Breast epithelium (tissue), 4 donors: ENCODE results near the gene MYL10. TPM values are rescaled to one million over a fixed set of nuclear protein-coding genes. Genes with fewer than 3 reads are reported as not detected.

ENCODE experiments used
- DNase-seq, 2 donors: peaks; one replicate each; pipeline ENCODE4 v3.0.0-alpha.2; 2019; ENCODE audit warnings: low spot score in 2 of 2
- H3K27ac ChIP-seq, 2 donors: fragments of 200-600 bp; sonication (generic) in 1 of 2; one replicate each; pipeline ENCODE4 v1.5.1; 2016 to 2019; ENCODE audit warnings: mild to moderate bottlenecking in 1 of 2
- H3K27me3 ChIP-seq, 2 donors: fragments of 200-600 bp; sonication (generic) in 1 of 2; one replicate each; pipeline versions ENCODE4 v1.5.1 to v1.6.0; 2017 to 2019; ENCODE audit warnings: control low read depth in 1 of 2, mild to moderate bottlenecking in 1 of 2
- H3K36me3 ChIP-seq: fragments of 200-600 bp; one replicate; pipeline ENCODE4 v1.5.1; 2019
- H3K4me1 ChIP-seq, 2 donors: fragments of 200-600 bp; sonication (generic); one replicate each; pipeline ENCODE4 v1.5.1; 2016 to 2019; ENCODE audit warnings: control low read depth in 1 of 2
- H3K4me3 ChIP-seq, 3 donors: fragments of 200-600 bp; sonication (generic); 1 replicate in 2 of 3; 2 replicates in 1 of 3; pipeline ENCODE4 v1.5.1; 2016 to 2019; ENCODE audit warnings: mild to moderate bottlenecking in 3 of 3, moderate library complexity in 2 of 3
- H3K9me3 ChIP-seq, 2 donors: fragments of 200-600 bp; sonication (generic) in 1 of 2; one replicate each; pipeline ENCODE4 v1.5.1; 2016 to 2019; ENCODE audit warnings: control low read depth in 1 of 2
- POLR2AphosphoS5 ChIP-seq, 3 donors: sonication (generic); formaldehyde crosslinking; IDR thresholded peaks; one replicate each; pipeline ENCODE4 v1.6.1; 2017; ENCODE audit warnings: antibody characterized with exemption in 3 of 3
- intact Hi-C: fragments of 100-400 bp; cut with DNase I; formaldehyde crosslinking; loops from one replicate; pipeline ENCODE4 v1.15.1; 2023; ENCODE audit warnings: low total_unique reads
- total RNA-seq, 3 donors: library from RNA; depleted of rRNA; stranded (reverse); fragments of >200 nt; gene quantifications; one replicate each; pipeline ENCODE4 v1.1.0, GENCODE V29; 2016

MYL10 gene
- total RNA-seq, 3 donors from 2014 or later = not detected

DNA sequence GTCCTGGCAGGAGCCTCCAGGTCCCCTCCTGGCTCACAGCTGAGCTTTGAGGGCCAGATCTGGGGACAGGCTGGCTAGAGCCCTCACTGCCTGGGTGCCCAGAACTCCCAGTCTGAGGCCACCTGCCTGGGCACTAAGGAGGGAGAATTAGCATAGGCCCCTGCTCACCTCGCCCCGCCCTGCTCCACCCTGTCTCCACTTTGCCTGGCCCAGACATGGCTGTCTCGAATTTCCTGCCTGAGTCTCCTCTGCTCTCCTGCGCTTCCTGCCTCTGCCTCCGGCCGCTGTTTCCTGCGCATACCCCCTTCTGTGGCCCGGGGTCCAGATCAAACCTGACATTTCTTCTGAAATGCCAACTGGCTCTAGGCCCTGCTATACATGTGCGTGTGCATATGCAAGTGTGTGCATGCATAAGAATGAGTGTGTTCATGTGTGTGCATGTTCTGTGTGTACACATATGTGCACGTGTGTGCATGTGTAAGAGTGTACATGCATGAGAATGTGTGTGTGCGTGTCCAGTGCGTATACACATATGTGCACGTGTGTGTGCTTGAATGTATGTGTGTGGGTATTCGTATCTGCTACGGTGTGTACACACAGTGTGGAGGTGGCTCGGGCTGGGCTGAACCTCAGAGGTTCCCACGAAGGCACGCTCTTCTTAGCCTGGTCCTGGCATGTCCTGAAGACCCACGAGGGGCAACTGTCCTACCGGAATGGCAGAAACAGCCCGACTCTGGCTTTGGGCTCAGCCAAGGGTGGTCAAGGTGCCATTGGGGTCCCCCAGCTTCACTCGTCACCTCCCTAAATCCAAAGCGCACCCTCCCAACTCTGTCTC is 64.9 kb downstream of the MYL10 start:
- H3K27ac ChIP-seq = no peak overlapping the region
- DNase-seq = no peak
- H3K27me3 ChIP-seq = peaks cover 0 to 45% of the 10 kb centered on the region in 2 donors
- H3K9me3 ChIP-seq = no peaks in the 10 kb centered on the region
- H3K4me1 ChIP-seq = no peaks in the 10 kb centered on the region
- intact Hi-C loops = no loop called here
- H3K4me3 ChIP-seq = no peak overlapping the region
- no peak for TF ChIP-seq POLR2AphosphoS5 (IDR thresholded peaks at IDR 0.05)
- no peaks in the 10 kb centered on the region for H3K36me3 ChIP-seq

Other genes with a start within 250 kb of the MYL10 start
- 10 to 100 TPM; 35.1 to 54.4 (median 41.1) TPM for gene CUX1, start 188.3 kb upstream of the MYL10 start, total RNA-seq